ENCODE results near the gene SLC26A2.
A peak's percentile ranks its signal among the peaks of the same experiment; 100 is the strongest.

SLC26A2 gene

GRCh38 chr5:149960272-149961185 lies at the start of gene SLC26A2:
TSS of gene SLC26A2 (plus strand) at chr5:149960758. CDS start at chr5:149977653, 16,895 bp downstream.
- in situ Hi-C loops (cut with MboI; ENCODE audit: low pct_unique_long_range_greater_than_20kb, low sequenced_read_pairs, unreplicated experiment): no loop called here
- DNase-seq (ENCODE audit: low spot score): peak; percentile 96
- TF ChIP-seq, protein P1, sequence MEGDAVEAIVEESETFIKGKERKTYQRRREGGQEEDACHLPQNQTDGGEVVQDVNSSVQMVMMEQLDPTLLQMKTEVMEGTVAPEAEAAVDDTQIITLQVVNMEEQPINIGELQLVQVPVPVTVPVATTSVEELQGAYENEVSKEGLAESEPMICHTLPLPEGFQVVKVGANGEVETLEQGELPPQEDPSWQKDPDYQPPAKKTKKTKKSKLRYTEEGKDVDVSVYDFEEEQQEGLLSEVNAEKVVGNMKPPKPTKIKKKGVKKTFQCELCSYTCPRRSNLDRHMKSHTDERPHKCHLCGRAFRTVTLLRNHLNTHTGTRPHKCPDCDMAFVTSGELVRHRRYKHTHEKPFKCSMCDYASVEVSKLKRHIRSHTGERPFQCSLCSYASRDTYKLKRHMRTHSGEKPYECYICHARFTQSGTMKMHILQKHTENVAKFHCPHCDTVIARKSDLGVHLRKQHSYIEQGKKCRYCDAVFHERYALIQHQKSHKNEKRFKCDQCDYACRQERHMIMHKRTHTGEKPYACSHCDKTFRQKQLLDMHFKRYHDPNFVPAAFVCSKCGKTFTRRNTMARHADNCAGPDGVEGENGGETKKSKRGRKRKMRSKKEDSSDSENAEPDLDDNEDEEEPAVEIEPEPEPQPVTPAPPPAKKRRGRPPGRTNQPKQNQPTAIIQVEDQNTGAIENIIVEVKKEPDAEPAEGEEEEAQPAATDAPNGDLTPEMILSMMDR (IDR thresholded peaks at IDR 0.05; ENCODE audit: extremely low read depth, insufficient read depth, missing control alignments): no peak

GRCh38 chr5:149911031-149911430 lies 49.5 kb upstream of the SLC26A2 start:
- in situ Hi-C loops (cut with MboI; ENCODE audit: low pct_unique_long_range_greater_than_20kb, low sequenced_read_pairs, unreplicated experiment): no loop called here
- no peak for DNase-seq (ENCODE audit: low spot score)
- TF ChIP-seq, protein P1 (IDR thresholded peaks at IDR 0.05; ENCODE audit: extremely low read depth, insufficient read depth, missing control alignments): no peak

DNA sequence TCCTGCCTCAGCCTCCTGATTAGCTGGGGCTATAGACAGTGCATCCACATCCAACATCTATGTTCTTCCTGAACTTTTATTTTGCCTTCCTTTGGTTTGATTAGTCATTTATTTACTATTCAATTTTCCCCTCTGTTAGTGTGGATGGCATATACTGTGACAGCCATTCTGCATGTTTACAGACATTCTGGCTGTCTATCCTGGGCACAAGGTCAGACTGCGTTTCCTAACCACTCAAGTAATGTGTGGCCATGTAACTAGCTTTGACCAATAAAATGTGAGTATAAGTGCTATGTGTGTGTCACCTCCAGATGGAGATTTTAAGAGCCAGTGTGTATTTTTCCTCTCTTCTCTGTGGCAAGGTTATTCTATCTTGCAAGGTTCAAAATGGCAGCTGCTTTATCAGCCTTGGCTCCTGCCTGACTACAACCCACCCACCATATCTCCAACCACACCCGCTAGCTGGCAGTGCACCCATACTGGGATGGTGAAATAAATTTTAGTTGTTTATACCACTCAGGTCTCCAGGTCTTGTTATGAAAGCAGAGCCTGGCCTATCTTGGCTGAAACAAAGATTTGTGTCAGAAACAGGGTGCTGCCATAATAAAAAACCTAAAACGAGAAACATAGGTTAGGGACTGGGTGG lies 48.2 kb upstream of the SLC26A2 start:
- DNase-seq (ENCODE audit: low spot score): no peak
- TF ChIP-seq, protein P1 (IDR thresholded peaks at IDR 0.05; ENCODE audit: extremely low read depth, insufficient read depth, missing control alignments): no peak
- in situ Hi-C loops (cut with MboI; ENCODE audit: low pct_unique_long_range_greater_than_20kb, low sequenced_read_pairs, unreplicated experiment): no loop called here

- TF ChIP-seq, protein P1 (IDR thresholded peaks at IDR 0.05; ENCODE audit: extremely low read depth, insufficient read depth, missing control alignments): no peak
- in situ Hi-C loops (cut with MboI; ENCODE audit: low pct_unique_long_range_greater_than_20kb, low sequenced_read_pairs, unreplicated experiment): no loop called here
- no peak for DNase-seq (ENCODE audit: low spot score)
Observed at GRCh38 chr5:149913436-149914419, 46.8 kb upstream of the SLC26A2 start.

GRCh38 chr5:149915392-149916260 lies 44.9 kb upstream of the SLC26A2 start:
- no peak for DNase-seq (ENCODE audit: low spot score)
- in situ Hi-C loops (cut with MboI; ENCODE audit: low pct_unique_long_range_greater_than_20kb, low sequenced_read_pairs, unreplicated experiment): no loop called here
- TF ChIP-seq, protein P1 (IDR thresholded peaks at IDR 0.05; ENCODE audit: extremely low read depth, insufficient read depth, missing control alignments): no peak

All from GM13977 (cell line).